Hematopoietic multipotent progenitor cell treated with erythropoietin and hydrocortisone succinate and interleukin-3 and kit ligand, for 8 days (in vitro differentiated cells): ENCODE data around the gene ANAPC1.
"Not testable (repeated sequence)": the region's sequence is repeated elsewhere in the genome, so short reads cannot be mapped to it uniquely, and the experiment has no call there.

Experiments used
- DNase-seq: peaks from one replicate; pipeline ENCODE4 v3.0.0-alpha.2; 2015

The ANAPC1 gene

GRCh38 chr2:111883661-111884591, at the start of gene ANAPC1:
Gene ANAPC1 (minus strand): TSS chr2:111884193. CDS start chr2:111880825, 3,368 bp downstream.
- DNase-seq = peak; percentile 92

GRCh38 chr2:111932841-111933291, 48.9 kb upstream of the ANAPC1 start:
- no peak for DNase-seq

- no peak for DNase-seq
Observed at GRCh38 chr2:111930875-111931274, 46.9 kb upstream of the ANAPC1 start.

GRCh38 chr2:111930409-111930808, 46.4 kb upstream of the ANAPC1 start:
- DNase-seq = no peak

- DNase-seq = peak; percentile 84
Observed at GRCh38 chr2:111927723-111928122, 43.7 kb upstream of the ANAPC1 start.

GRCh38 chr2:111924617-111925107, 40.7 kb upstream of the ANAPC1 start:
- DNase-seq = no peak

GRCh38 chr2:111923276-111923804, 39.3 kb upstream of the ANAPC1 start:
- no peak for DNase-seq

- DNase-seq = no peak
Observed at GRCh38 chr2:111919794-111920608, 36.0 kb upstream of the ANAPC1 start.

GRCh38 chr2:111919365-111919764, 35.4 kb upstream of the ANAPC1 start:
- no peak for DNase-seq

- DNase-seq = peak; percentile 83
Observed at GRCh38 chr2:111918383-111918806, 34.4 kb upstream of the ANAPC1 start.

GRCh38 chr2:111917106-111917505, 33.1 kb upstream of the ANAPC1 start:
- DNase-seq = no peak

- DNase-seq = no peak
Observed at GRCh38 chr2:111912547-111912946, 28.6 kb upstream of the ANAPC1 start.

- DNase-seq = not testable (repeated sequence)
Observed at GRCh38 chr2:111911295-111911977, 27.4 kb upstream of the ANAPC1 start.

GRCh38 chr2:111910609-111911277, 26.8 kb upstream of the ANAPC1 start:
- DNase-seq = no peak

GRCh38 chr2:111909997-111910396, 26.0 kb upstream of the ANAPC1 start:
- not testable (repeated sequence) for DNase-seq

- no peak for DNase-seq
Observed at GRCh38 chr2:111909079-111909478, 25.1 kb upstream of the ANAPC1 start.

GRCh38 chr2:111908578-111908977, 24.6 kb upstream of the ANAPC1 start:
- no peak for DNase-seq

GRCh38 chr2:111905990-111906735, 22.2 kb upstream of the ANAPC1 start:
- DNase-seq = no peak

- DNase-seq = not testable (repeated sequence)
Observed at GRCh38 chr2:111905475-111905869, 21.5 kb upstream of the ANAPC1 start.

GRCh38 chr2:111904726-111905474, 20.9 kb upstream of the ANAPC1 start:
- DNase-seq = no peak
